Measurements from ENCODE around the gene DENND1A. TPM values are rescaled to one million over a fixed set of nuclear protein-coding genes. Genes with fewer than 3 reads are reported as not detected.
"Not testable (repeated sequence)": the region's sequence is repeated elsewhere in the genome, so short reads cannot be mapped to it uniquely, and the experiment has no call there.

DENND1A gene
- total RNA-seq, 2 experiments from 2014 or later, result 21.9 to 23.3 TPM

GRCh38 chr9:123637945-123638634 is 291.8 kb downstream of the DENND1A start:
- POLR2A ChIA-PET, result interaction anchor here (1.0 kb wide), 1 partner anchor 15 kb away, joined by 3 read pairs; no protein-coding TSS in a partner anchor
- H3K4me3 Mint-ChIP-seq, result peak overlapping the region; percentile 69
- peaks cover 56% of the 10 kb centered on the region for H3K4me1 Mint-ChIP-seq (ENCODE audit: low read depth)
- no peaks in the 10 kb centered on the region for H3K27me3 Mint-ChIP-seq
- H3K9me3 Mint-ChIP-seq, result no peaks in the 10 kb centered on the region
- peak; percentile 64 for DNase-seq
- H3K27ac Mint-ChIP-seq, result peak overlapping the region; percentile 67
- TF ChIP-seq CTCF (IDR thresholded peaks at IDR 0.05), result no peak
- H3K36me3 Mint-ChIP-seq (ENCODE audit: low read depth), result no peaks in the 10 kb centered on the region
- intact Hi-C loops (cut with micrococcal nuclease), result no loop called here
- peak; percentile 66 for ATAC-seq
- CTCF ChIA-PET, result interaction anchor here (1.6 to 1.7 kb wide), 2 partner anchors 24 to 96 kb away, joined by 4 to 5 read pairs; no protein-coding TSS in a partner anchor

GRCh38 chr9:123637606-123637944 is 292.4 kb downstream of the DENND1A start:
- Mint-ChIP-seq H3K27ac (peak overlapping the region; percentile 67), H3K36me3 (ENCODE audit: low read depth) (no peaks in the 10 kb centered on the region), H3K9me3 (no peaks in the 10 kb centered on the region), H3K4me1 (ENCODE audit: low read depth) (peaks cover 56% of the 10 kb centered on the region), H3K27me3 (no peaks in the 10 kb centered on the region), H3K4me3 (peak overlapping the region; percentile 69)
- intact Hi-C loops (cut with micrococcal nuclease), result no loop called here
- ATAC-seq (no peak), DNase-seq (no peak)
- TF ChIP-seq CTCF (IDR thresholded peaks at IDR 0.05), result no peak
- ChIA-PET CTCF (interaction anchor here (1.6 to 1.7 kb wide), 2 partner anchors 23 to 95 kb away, joined by 4 to 5 read pairs; no protein-coding TSS in a partner anchor), POLR2A (interaction anchor here (1.0 kb wide), 1 partner anchor 16 kb away, joined by 3 read pairs; no protein-coding TSS in a partner anchor)

GRCh38 chr9:123636805-123637204 is 293.1 kb downstream of the DENND1A start:
- H3K4me3 Mint-ChIP-seq, result peak overlapping the region; percentile 18

GRCh38 chr9:123631862-123632261 is 298.1 kb downstream of the DENND1A start:
- Mint-ChIP-seq H3K4me3 (no peak overlapping the region), H3K4me1 (ENCODE audit: low read depth) (peaks cover 15% of the 10 kb centered on the region), H3K36me3 (ENCODE audit: low read depth) (peaks cover 18% of the 10 kb centered on the region), H3K27me3 (no peaks in the 10 kb centered on the region), H3K27ac (no peak overlapping the region), H3K9me3 (no peaks in the 10 kb centered on the region)
- DNase-seq (no peak), ATAC-seq (no peak)
- CTCF ChIA-PET, result no interaction called here
- POLR2A ChIA-PET, result no interaction called here
- no peak for TF ChIP-seq CTCF (IDR thresholded peaks at IDR 0.05)
- intact Hi-C loops (cut with micrococcal nuclease), result no loop called here

More at GRCh38 chr9:123636805-123637204, 293.1 kb downstream of the DENND1A start:
- DNase-seq; ATAC-seq; intact Hi-C loops (cut with micrococcal nuclease); POLR2A ChIA-PET; H3K36me3 Mint-ChIP-seq (ENCODE audit: low read depth); H3K27ac Mint-ChIP-seq; H3K9me3 Mint-ChIP-seq; H3K27me3 Mint-ChIP-seq: not testable (repeated sequence)
- CTCF ChIA-PET, result interaction anchor here (1.6 to 1.7 kb wide), 2 partner anchors 23 to 94 kb away, joined by 4 to 5 read pairs; no protein-coding TSS in a partner anchor
- H3K4me1 Mint-ChIP-seq (ENCODE audit: low read depth), result peaks cover 55% of the 10 kb centered on the region

- no peaks in the 10 kb centered on the region for H3K9me3 Mint-ChIP-seq
- ChIA-PET POLR2A (interaction anchor here (0.5 kb wide), 1 partner anchor 465 kb away, joined by 3 read pairs; no protein-coding TSS in a partner anchor), CTCF (no interaction called here)
- DNase-seq (no peak), ATAC-seq (no peak)
- H3K27ac Mint-ChIP-seq, result no peak overlapping the region
- peaks cover 9% of the 10 kb centered on the region for H3K4me1 Mint-ChIP-seq (ENCODE audit: low read depth)
- no peak overlapping the region for H3K4me3 Mint-ChIP-seq
- intact Hi-C loops (cut with micrococcal nuclease), result no loop called here
- H3K36me3 Mint-ChIP-seq (ENCODE audit: low read depth), result peaks cover 18% of the 10 kb centered on the region
- TF ChIP-seq CTCF (IDR thresholded peaks at IDR 0.05), result no peak
- H3K27me3 Mint-ChIP-seq, result no peaks in the 10 kb centered on the region
Observed at GRCh38 chr9:123630233-123630632, 299.7 kb downstream of the DENND1A start.

Data from activated CD8-positive, alpha-beta T cell treated with anti-CD3 and anti-CD28 coated beads for 36 hours (primary cell).